ENCODE data around the gene PDGFC.

- TF ChIP-seq CTCF (IDR thresholded peaks at IDR 0.05; ENCODE audit: low read length): no peak
- no peak for TF ChIP-seq EZH2 (IDR thresholded peaks at IDR 0.05; ENCODE audit: borderline replicate concordance, low read length)
Measured at GRCh38 chr4:156971165-156971675, 379 bp downstream of the PDGFC start.

Measured in OCI-LY1 (cell line).